Endothelial cell (in vitro differentiated cells): ENCODE results near the gene TFDP3. TPM values are rescaled to one million over a fixed set of nuclear protein-coding genes. Genes with fewer than 3 reads are reported as not detected.

Source experiments
- DNase-seq: peaks from one replicate; pipeline ENCODE4 v3.0.0; 2021; ENCODE audit warnings: low spot score
- H3K27ac Mint-ChIP-seq: one replicate; pipeline ENCODE4 v1.8.0; 2021; ENCODE audit warnings: mixed read lengths, inconsistent platforms; ENCODE audit not compliant: unreplicated experiment
- H3K27me3 Mint-ChIP-seq: one replicate; pipeline ENCODE4 v1.8.0; 2021; ENCODE audit warnings: mild to moderate bottlenecking, moderate library complexity, mixed read lengths, inconsistent platforms; ENCODE audit not compliant: unreplicated experiment
- H3K36me3 Mint-ChIP-seq: one replicate; pipeline ENCODE4 v1.8.0; 2021; ENCODE audit warnings: mild to moderate bottlenecking, low read depth, mixed read lengths, inconsistent platforms; ENCODE audit not compliant: unreplicated experiment
- H3K4me1 Mint-ChIP-seq: one replicate; pipeline ENCODE4 v1.8.0; 2021; ENCODE audit warnings: mild to moderate bottlenecking, mixed read lengths, inconsistent platforms; ENCODE audit not compliant: unreplicated experiment
- H3K4me3 Mint-ChIP-seq: one replicate; pipeline ENCODE4 v1.8.0; 2021; ENCODE audit warnings: mild to moderate bottlenecking, mixed read lengths, inconsistent platforms; ENCODE audit not compliant: unreplicated experiment
- H3K9me3 Mint-ChIP-seq: one replicate; pipeline ENCODE4 v1.8.0; 2021; ENCODE audit warnings: mixed read lengths, inconsistent platforms; ENCODE audit not compliant: unreplicated experiment
- total RNA-seq: library from RNA; stranded (reverse); fragmentation: NEBNext Ultra II Directional; extraction: Animal tissue kit (Norgen Biotek cat#: 25700); gene quantifications from one replicate; pipeline ENCODE4 v1.2.1, GENCODE V29; 2021; ENCODE audit not compliant: unreplicated experiment
- TF ChIP-seq, protein P1 (sequence below): fragments of 200-600 bp; sonication (generic); IDR thresholded peaks from one replicate; pipeline ENCODE4 v1.5.0; 2021; ENCODE audit warnings: antibody characterized with exemption; ENCODE audit not compliant: unreplicated experiment

The TFDP3 gene
- total RNA-seq, 1 donor from 2014 or later: 0.15 TPM

DNA sequence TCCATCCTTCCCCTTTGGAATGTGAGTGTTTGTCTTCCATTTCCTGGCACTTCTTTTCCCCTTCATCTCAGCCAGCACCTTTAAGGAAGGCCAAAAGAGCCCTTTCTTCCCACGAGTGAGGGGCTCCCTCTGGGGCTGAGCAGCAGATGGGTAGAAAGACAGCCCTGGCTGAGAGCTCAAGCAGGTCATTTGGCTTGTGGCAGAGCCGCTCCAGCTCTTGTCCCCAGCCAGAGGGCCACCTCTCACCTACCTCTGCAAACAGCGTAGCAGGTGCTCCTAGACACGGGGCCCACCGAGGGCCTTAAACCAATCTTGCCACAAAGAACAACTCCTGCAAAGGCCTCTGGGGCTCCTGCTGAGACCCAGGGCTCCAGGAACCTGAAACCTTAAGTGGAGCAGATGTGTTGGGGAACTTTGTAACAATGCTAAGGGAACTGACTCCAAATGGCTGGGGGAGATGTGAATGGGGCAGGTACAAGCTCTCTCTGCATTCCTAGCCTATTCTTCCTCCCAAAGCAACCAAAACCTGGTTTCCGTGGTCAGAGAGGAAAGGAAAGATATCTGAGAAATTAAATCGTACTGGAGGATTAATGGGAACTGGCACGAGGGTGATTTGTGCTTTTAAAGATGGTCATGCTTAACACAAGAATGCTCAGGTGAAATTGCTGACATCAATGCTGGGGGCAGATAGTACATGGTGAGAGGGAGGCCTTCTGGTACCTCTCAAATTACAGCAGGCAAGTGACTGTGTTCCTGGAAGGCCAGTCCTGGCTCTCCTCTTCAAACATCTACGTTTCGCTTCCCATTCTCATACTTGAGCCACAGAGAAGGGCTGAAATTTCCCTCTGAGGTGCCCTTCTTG is 27.0 kb downstream of the TFDP3 start:
- DNase-seq: no peak
- Mint-ChIP-seq H3K9me3 (no peaks in the 10 kb centered on the region), H3K4me1 (peaks cover 7% of the 10 kb centered on the region), H3K27me3 (no peaks in the 10 kb centered on the region), H3K36me3 (no peaks in the 10 kb centered on the region), H3K27ac (no peak overlapping the region), H3K4me3 (no peak overlapping the region)
- TF ChIP-seq, protein P1, sequence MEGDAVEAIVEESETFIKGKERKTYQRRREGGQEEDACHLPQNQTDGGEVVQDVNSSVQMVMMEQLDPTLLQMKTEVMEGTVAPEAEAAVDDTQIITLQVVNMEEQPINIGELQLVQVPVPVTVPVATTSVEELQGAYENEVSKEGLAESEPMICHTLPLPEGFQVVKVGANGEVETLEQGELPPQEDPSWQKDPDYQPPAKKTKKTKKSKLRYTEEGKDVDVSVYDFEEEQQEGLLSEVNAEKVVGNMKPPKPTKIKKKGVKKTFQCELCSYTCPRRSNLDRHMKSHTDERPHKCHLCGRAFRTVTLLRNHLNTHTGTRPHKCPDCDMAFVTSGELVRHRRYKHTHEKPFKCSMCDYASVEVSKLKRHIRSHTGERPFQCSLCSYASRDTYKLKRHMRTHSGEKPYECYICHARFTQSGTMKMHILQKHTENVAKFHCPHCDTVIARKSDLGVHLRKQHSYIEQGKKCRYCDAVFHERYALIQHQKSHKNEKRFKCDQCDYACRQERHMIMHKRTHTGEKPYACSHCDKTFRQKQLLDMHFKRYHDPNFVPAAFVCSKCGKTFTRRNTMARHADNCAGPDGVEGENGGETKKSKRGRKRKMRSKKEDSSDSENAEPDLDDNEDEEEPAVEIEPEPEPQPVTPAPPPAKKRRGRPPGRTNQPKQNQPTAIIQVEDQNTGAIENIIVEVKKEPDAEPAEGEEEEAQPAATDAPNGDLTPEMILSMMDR: no peak

DNA sequence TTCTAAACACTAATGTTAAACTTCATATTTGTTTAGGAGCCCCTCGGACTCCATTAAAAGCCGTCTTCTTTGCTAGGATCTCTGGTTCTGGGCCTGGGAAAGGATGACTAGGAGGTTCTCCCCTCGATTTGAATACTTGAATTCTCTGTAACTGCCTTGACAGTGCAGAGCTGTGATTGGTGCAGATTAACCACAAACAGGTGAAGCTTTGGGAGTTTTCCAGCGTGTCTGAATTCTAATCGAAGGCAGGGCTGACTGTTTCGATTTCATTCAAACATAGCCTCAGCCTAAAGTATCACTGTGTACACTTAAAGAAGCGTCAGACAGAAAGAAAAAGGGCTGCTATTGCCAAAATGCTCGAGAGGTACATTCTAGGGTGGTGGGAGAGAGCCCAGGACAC is 29.0 kb downstream of the TFDP3 start:
- Mint-ChIP-seq H3K27me3 (no peaks in the 10 kb centered on the region), H3K27ac (no peak overlapping the region), H3K36me3 (no peaks in the 10 kb centered on the region), H3K4me3 (no peak overlapping the region), H3K4me1 (peaks cover 7% of the 10 kb centered on the region), H3K9me3 (no peaks in the 10 kb centered on the region)
- TF ChIP-seq, protein P1: no peak
- no peak for DNase-seq

DNA sequence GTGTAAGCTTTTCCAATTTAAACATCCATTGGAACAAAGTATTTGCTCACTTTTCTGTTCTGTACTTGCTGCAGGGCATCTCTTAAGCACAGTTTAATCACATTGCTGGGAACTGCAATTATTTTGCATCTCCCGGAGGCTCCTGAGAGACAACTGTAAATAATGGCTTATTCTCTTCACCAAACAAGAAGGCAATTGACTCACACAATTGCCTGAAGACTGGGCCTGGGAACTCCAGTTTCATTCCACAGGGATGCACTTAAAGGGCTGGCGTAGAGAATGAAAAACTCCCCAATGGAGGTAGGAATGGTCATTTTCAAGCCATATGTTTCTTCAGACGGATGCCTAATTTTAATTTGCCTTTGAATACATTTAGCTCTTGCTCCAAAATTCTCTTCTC is 29.5 kb downstream of the TFDP3 start:
- DNase-seq: no peak
- Mint-ChIP-seq H3K27me3 (no peaks in the 10 kb centered on the region), H3K9me3 (no peaks in the 10 kb centered on the region), H3K27ac (no peak overlapping the region), H3K4me1 (peaks cover 7% of the 10 kb centered on the region), H3K36me3 (no peaks in the 10 kb centered on the region), H3K4me3 (no peak overlapping the region)
- TF ChIP-seq, protein P1: no peak

DNA sequence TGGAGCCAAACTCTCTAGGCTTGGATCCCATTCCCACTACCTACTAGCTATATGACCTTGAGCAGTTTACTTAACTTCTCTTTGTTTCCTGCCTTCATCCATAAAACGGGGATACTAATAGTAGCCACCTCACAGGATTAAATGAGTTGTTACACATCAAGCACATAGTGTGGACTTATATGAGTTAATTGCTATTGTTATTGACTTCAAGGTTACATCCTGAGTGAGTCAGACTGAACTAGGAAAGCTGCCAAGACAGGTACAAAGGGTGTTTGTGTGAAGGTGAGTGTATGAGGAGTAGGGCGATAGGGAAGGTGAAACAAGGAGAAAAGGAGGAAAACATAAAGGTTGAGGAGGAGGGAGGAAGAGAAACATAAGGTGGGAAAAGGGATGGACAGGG is 32.2 kb downstream of the TFDP3 start:
- Mint-ChIP-seq H3K27ac (no peak overlapping the region), H3K4me3 (no peak overlapping the region), H3K27me3 (no peaks in the 10 kb centered on the region), H3K36me3 (no peaks in the 10 kb centered on the region), H3K9me3 (no peaks in the 10 kb centered on the region), H3K4me1 (peaks cover 2% of the 10 kb centered on the region)
- TF ChIP-seq, protein P1: no peak
- no peak for DNase-seq

DNA sequence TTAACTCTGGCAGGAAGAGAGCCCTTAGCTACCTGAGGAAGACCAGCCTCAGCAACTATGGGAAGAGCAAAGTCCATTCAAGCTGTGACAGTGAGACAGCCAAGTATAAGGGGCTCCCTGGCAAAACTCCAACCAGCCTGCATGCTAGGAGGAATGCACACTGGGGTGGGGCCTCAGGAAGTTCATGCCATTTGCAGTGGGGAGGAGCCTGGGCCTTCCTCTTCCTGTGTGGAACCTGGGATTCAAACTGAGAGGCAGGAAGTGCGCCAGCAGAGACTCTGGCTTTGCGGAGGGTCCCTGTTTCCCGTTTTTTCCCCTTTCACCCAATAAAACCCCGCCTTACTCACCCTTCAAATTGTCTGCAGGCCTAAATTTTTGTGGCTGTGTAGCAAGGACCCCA is 33.0 kb downstream of the TFDP3 start:
- H3K9me3 Mint-ChIP-seq: no peaks in the 10 kb centered on the region
- H3K4me1 Mint-ChIP-seq: no peaks in the 10 kb centered on the region
- no peak for DNase-seq
- no peaks in the 10 kb centered on the region for H3K36me3 Mint-ChIP-seq
- H3K4me3 Mint-ChIP-seq: no peak overlapping the region
- H3K27ac Mint-ChIP-seq: no peak overlapping the region
- TF ChIP-seq, protein P1: no peak
- no peaks in the 10 kb centered on the region for H3K27me3 Mint-ChIP-seq
